Hepatic stellate cell (primary cell): ENCODE measurements around the gene IL1RAP.
"Not testable (repeated sequence)": the region's sequence is repeated elsewhere in the genome, so short reads cannot be mapped to it uniquely, and the experiment has no call there.

ENCODE experiments used
- DNase-seq: peaks from one replicate; pipeline ENCODE4 v3.0.0; 2011; ENCODE audit warnings: low spot score

Gene IL1RAP

GRCh38 chr3:190513409-190514370, at the start of gene IL1RAP:
Gene IL1RAP, plus strand, starts transcription at chr3:190514085. Its CDS starts 50,205 bp downstream, at chr3:190564290.
- peak; percentile 90 for DNase-seq

- DNase-seq: no peak
Measured at GRCh38 chr3:190467922-190468321, 46.0 kb upstream of the IL1RAP start.

- DNase-seq: not testable (repeated sequence)
Measured at GRCh38 chr3:190473261-190473660, 40.6 kb upstream of the IL1RAP start.

- DNase-seq: no peak
Measured at GRCh38 chr3:190481779-190482178, 32.1 kb upstream of the IL1RAP start.

- no peak for DNase-seq
Measured at GRCh38 chr3:190485830-190486532, 27.9 kb upstream of the IL1RAP start.

GRCh38 chr3:190486533-190486864, 27.4 kb upstream of the IL1RAP start:
- no peak for DNase-seq

GRCh38 chr3:190486908-190487607, 26.8 kb upstream of the IL1RAP start:
- no peak for DNase-seq

GRCh38 chr3:190491533-190492054, 22.3 kb upstream of the IL1RAP start:
- no peak for DNase-seq

GRCh38 chr3:190492129-190492528, 21.8 kb upstream of the IL1RAP start:
- DNase-seq: no peak

GRCh38 chr3:190492966-190493365, 20.9 kb upstream of the IL1RAP start:
- DNase-seq: no peak

- no peak for DNase-seq
Measured at GRCh38 chr3:190494907-190495306, 19.0 kb upstream of the IL1RAP start.

- no peak for DNase-seq
Measured at GRCh38 chr3:190495354-190495753, 18.5 kb upstream of the IL1RAP start.

GRCh38 chr3:190495796-190496195, 18.1 kb upstream of the IL1RAP start:
- DNase-seq: no peak

GRCh38 chr3:190496859-190497258, 17.0 kb upstream of the IL1RAP start:
- DNase-seq: no peak

GRCh38 chr3:190497811-190498210, 16.1 kb upstream of the IL1RAP start:
- no peak for DNase-seq

- no peak for DNase-seq
Measured at GRCh38 chr3:190498293-190498692, 15.6 kb upstream of the IL1RAP start.

GRCh38 chr3:190499122-190499521, 14.8 kb upstream of the IL1RAP start:
- no peak for DNase-seq

- DNase-seq: no peak
Measured at GRCh38 chr3:190502946-190503345, 10.9 kb upstream of the IL1RAP start.

GRCh38 chr3:190504354-190505125, 9.3 kb upstream of the IL1RAP start:
- no peak for DNase-seq

GRCh38 chr3:190505381-190506003, 8.4 kb upstream of the IL1RAP start:
- DNase-seq: no peak

- DNase-seq: no peak
Measured at GRCh38 chr3:190506271-190506670, 7.6 kb upstream of the IL1RAP start.
